ENCODE results near the gene ENDOU. TPM values are rescaled to one million over a fixed set of nuclear protein-coding genes. Genes with fewer than 3 reads are reported as not detected.

The ENDOU gene
- total RNA-seq, 1 donor from 2014 or later: not detected

DNA sequence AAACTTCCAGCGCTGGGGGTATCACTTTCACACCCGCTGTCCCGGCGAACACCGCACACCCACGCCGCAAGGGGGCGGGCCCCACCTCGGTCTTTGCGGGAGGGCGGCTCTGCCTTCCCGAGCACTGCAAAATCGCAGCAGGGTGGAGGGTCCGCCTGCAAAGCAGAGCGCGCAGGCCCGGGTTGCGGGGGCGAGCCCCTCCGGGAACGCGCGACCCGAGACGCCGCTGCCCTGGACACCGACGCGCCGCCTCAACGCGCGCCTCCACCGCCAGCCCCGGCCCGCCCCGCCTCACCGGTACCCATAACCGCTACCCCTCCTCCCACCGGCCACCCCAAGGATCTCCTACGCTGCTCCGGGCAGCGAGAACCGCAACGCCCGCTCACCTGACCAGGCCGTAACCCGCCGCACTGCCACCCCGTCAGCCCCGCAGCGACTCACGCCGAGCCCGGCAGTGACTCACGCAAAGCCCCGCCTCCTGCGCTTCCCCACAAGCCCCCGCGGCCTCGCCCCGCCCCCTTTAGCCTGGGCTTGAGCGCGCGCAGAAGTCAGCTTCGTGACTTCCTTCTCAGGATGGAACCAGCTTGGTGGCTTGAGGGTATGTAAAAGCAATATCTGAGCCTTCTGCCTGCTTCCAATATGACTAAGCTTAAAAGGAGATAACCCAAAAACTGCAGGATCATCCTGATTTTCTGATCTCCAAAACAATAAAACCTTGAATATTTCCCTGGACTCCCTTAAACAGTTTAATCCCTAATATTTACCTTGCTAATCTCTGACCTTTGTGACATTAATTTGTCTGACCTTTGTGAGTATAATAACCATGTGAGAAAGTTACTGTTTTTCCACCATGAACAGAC is 19.5 kb downstream of the ENDOU start, which contains the start of gene RPAP3:
Gene RPAP3 (minus strand): TSS at position 465 of the 860 bp plus-strand sequence. CDS start 3,190 bp downstream, outside the sequence.
- Mint-ChIP-seq H3K9me3 (no peaks in the 10 kb centered on the region), H3K27ac (ENCODE audit: unreplicated experiment) (peak within 1 kb of the TSS; percentile 97), H3K36me3 (ENCODE audit: low read depth) (no peaks in the 10 kb centered on the region), H3K4me1 (peaks cover 27% of the 10 kb centered on the region), H3K27me3 (ENCODE audit: low read depth) (no peaks in the 10 kb centered on the region), H3K4me3 (peak within 1 kb of the TSS; percentile 87)
- TF ChIP-seq, protein P1, sequence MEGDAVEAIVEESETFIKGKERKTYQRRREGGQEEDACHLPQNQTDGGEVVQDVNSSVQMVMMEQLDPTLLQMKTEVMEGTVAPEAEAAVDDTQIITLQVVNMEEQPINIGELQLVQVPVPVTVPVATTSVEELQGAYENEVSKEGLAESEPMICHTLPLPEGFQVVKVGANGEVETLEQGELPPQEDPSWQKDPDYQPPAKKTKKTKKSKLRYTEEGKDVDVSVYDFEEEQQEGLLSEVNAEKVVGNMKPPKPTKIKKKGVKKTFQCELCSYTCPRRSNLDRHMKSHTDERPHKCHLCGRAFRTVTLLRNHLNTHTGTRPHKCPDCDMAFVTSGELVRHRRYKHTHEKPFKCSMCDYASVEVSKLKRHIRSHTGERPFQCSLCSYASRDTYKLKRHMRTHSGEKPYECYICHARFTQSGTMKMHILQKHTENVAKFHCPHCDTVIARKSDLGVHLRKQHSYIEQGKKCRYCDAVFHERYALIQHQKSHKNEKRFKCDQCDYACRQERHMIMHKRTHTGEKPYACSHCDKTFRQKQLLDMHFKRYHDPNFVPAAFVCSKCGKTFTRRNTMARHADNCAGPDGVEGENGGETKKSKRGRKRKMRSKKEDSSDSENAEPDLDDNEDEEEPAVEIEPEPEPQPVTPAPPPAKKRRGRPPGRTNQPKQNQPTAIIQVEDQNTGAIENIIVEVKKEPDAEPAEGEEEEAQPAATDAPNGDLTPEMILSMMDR (conservative IDR thresholded peaks at IDR 0.05): peak; percentile 80
- peak; percentile 94 for DNase-seq (ENCODE audit: low read depth, low spot score)

DNA sequence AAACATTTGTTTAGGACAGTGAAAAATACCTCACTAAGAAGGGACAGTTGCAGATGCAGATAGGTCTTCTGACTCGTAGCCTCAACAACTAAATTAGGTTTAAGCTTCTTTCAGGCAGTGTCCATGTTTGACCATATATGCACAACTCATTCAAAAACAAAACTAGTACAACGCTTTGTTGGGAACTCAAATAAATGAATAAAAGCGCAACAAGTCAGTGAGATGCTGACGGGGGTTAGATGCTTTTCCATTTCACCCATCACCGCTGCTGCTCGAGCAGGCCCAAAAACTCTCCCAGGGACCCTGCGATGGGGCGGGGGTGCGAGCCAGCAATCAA is 20.1 kb downstream of the ENDOU start:
- Mint-ChIP-seq H3K36me3 (ENCODE audit: low read depth) (no peaks in the 10 kb centered on the region), H3K4me3 (peak overlapping the region; percentile 87), H3K27me3 (ENCODE audit: low read depth) (no peaks in the 10 kb centered on the region), H3K9me3 (no peaks in the 10 kb centered on the region), H3K27ac (ENCODE audit: unreplicated experiment) (no peak overlapping the region), H3K4me1 (peaks cover 27% of the 10 kb centered on the region)
- DNase-seq (ENCODE audit: low read depth, low spot score): no peak
- TF ChIP-seq, protein P1 (conservative IDR thresholded peaks at IDR 0.05): no peak

- TF ChIP-seq, protein P1 (conservative IDR thresholded peaks at IDR 0.05): no peak
- H3K27ac Mint-ChIP-seq (ENCODE audit: unreplicated experiment): no peak overlapping the region
- no peaks in the 10 kb centered on the region for H3K27me3 Mint-ChIP-seq (ENCODE audit: low read depth)
- no peak for DNase-seq (ENCODE audit: low read depth, low spot score)
- H3K9me3 Mint-ChIP-seq: no peaks in the 10 kb centered on the region
- H3K36me3 Mint-ChIP-seq (ENCODE audit: low read depth): no peaks in the 10 kb centered on the region
- peaks cover 27% of the 10 kb centered on the region for H3K4me1 Mint-ChIP-seq
- H3K4me3 Mint-ChIP-seq: peak overlapping the region; percentile 87
These were observed 20.6 kb downstream of the ENDOU start for GRCh38 chr12:47704719-47705118.

GRCh38 chr12:47700263-47700662 is 25.0 kb downstream of the ENDOU start:
- peaks cover 22% of the 10 kb centered on the region for H3K4me1 Mint-ChIP-seq
- no peaks in the 10 kb centered on the region for H3K27me3 Mint-ChIP-seq (ENCODE audit: low read depth)
- H3K9me3 Mint-ChIP-seq: no peaks in the 10 kb centered on the region
- TF ChIP-seq, protein P1 (conservative IDR thresholded peaks at IDR 0.05): no peak
- peak overlapping the region; percentile 14 for H3K4me3 Mint-ChIP-seq
- H3K36me3 Mint-ChIP-seq (ENCODE audit: low read depth): peaks cover 7% of the 10 kb centered on the region
- H3K27ac Mint-ChIP-seq (ENCODE audit: unreplicated experiment): no peak overlapping the region
- DNase-seq (ENCODE audit: low read depth, low spot score): no peak

DNA sequence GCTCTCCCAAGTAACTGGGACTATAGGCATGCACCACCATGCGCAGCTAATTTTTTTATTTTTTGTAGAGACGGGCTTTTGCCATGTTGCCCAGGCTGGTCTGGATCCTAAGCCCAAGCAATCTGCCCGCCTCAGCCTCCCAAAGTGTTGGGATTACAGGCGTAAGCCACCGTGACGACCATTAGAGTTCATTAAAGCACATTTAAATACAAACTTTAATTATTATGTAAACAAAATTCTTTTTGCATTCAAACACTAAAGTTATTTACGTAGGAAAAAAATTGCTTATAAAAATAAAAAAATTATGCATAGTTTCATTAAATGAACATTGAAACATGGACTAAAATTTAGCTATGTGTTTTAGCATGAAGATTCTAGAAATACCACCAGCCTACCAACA is 26.7 kb downstream of the ENDOU start:
- Mint-ChIP-seq H3K36me3 (ENCODE audit: low read depth) (peaks cover 14% of the 10 kb centered on the region), H3K4me1 (peaks cover 9% of the 10 kb centered on the region), H3K27ac (ENCODE audit: unreplicated experiment) (no peak overlapping the region), H3K9me3 (no peaks in the 10 kb centered on the region), H3K4me3 (no peak overlapping the region), H3K27me3 (ENCODE audit: low read depth) (no peaks in the 10 kb centered on the region)
- DNase-seq (ENCODE audit: low read depth, low spot score): no peak
- TF ChIP-seq, protein P1 (conservative IDR thresholded peaks at IDR 0.05): no peak
